Psoas muscle (tissue), 8 donors: Measurements from ENCODE around the gene ZNF341. TPM values are rescaled to one million over a fixed set of nuclear protein-coding genes. Genes with fewer than 3 reads are reported as not detected.

Experiments
- ATAC-seq, 4 donors: fragments of 200-7000 bp; cut with Tn5 transposase; one replicate each; pipeline ENCODE4 v1.9.1; 2020; ENCODE audit warnings: moderate library complexity in 3 of 4, mild to moderate bottlenecking in 2 of 4
- DNase-seq, 2 donors: peaks; one replicate each; pipeline ENCODE4 v3.0.0-alpha.2; 2020
- H3K27ac ChIP-seq: fragments of 200-600 bp; one replicate; pipeline ENCODE4 v1.8.0; 2022
- H3K27me3 ChIP-seq, 3 donors: fragments of 200-600 bp in 1 of 3; one replicate each; pipeline versions ENCODE4 v1.6.1 to v1.8.0; 2013 to 2022; ENCODE audit warnings: low read length in 2 of 3, mild to moderate bottlenecking in 2 of 3, moderate library complexity in 1 of 3; ENCODE audit not compliant: insufficient read depth in 3 of 3
- H3K36me3 ChIP-seq, 2 donors: fragments of 200-600 bp in 1 of 2; one replicate each; pipeline versions ENCODE4 v1.6.1 to v1.8.0; 2013 to 2022; ENCODE audit warnings: low read depth in 1 of 2, mild to moderate bottlenecking in 1 of 2, moderate library complexity in 1 of 2; ENCODE audit not compliant: insufficient read depth in 1 of 2
- H3K4me1 ChIP-seq: fragments of 200-600 bp; one replicate; pipeline ENCODE4 v1.8.0; 2022
- H3K4me3 ChIP-seq: fragments of 200-600 bp; one replicate; pipeline ENCODE4 v1.8.0; 2022; ENCODE audit warnings: mild to moderate bottlenecking
- H3K9me3 ChIP-seq: fragments of 200-600 bp; one replicate; pipeline ENCODE4 v1.8.0; 2022
- WGBS, 3 donors: extraction: QIAGEN DNeasy Blood & Tissue Kit; methylation state at CpG; one replicate each; pipeline versions ENCODE4 v1.1.6 to v1.1.7; 2013; 5-methylcytosine and 5-hydroxymethylcytosine counted together
- intact Hi-C, 2 donors: fragments of 100-400 bp; cut with DNase I; formaldehyde crosslinking; loops; one replicate each; pipeline versions ENCODE4 v1.11.0 to v1.14.2; 2022
- polyA plus RNA-seq, 3 donors: library from polyadenylated mRNA; stranded (reverse); fragments of 200-250 nt; gene quantifications; one replicate each; pipeline ENCODE4 v1.2.3, GENCODE V29; 2013
- total RNA-seq, 4 donors: library from RNA; stranded (reverse); fragmentation: NEBNext Ultra II Directional in 2 of 4; extraction: Animal tissue kit (Norgen Biotek cat#: 25700) in 2 of 4; gene quantifications; one replicate each; pipeline versions ENCODE4 v1.2.1 to v1.2.4, GENCODE V29; 2021 to 2023
- TF ChIP-seq, protein P1 (sequence below): fragments of 200-600 bp; IDR thresholded peaks from one replicate; pipeline ENCODE4 v1.8.0; 2022; ENCODE audit warnings: antibody characterized with exemption
- donor health status: healthy with polysubstance abuse.
- donor health status: DM: no; HTN: no; CAD: no; lungs with moderate emphysema.
- donor health status: Bipolar disorder and iron deficiency.
- donor health status: healthy.
- donor health status: DM: yes; HTN: yes; CAD: no.
- donor health status: DM: no; HTN: no; CAD: no.
- donor health status: DM: no; HTN: no; CAD: no.
- donor health status: DM: yes; HTN: yes; CAD: no.

Gene ZNF341
- total and polyA plus RNA-seq, 7 donors, result 1.3 to 3.0 (median 1.5) TPM

DNA sequence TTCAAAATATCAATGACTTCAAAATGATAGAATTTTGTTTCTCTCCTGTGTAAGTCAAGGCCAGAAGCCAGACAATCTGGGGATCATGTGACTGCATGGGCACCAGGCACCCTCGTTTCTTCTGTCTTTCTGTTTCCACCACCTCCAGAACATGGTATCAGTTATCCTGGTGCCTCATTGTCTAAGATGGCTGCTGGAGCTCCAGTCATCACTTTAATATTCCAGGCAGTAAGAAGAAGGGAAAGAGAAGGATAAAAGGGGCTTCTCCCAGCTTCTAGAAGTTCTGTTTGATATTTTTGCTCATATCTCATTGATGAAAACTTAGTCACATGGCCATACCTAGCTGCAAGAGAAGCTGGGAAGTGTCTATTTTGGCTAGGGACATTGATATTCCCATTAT lies 25.7 kb downstream of the ZNF341 start:
- WGBS, 3 donors, result 80 to 91% (median 81%) methylated on average over 1 of the region's 1 CpG
- H3K9me3 ChIP-seq, result peaks cover 11% of the 10 kb centered on the region
- no peaks in the 10 kb centered on the region for H3K27me3 ChIP-seq
- no peak overlapping the region for H3K27ac ChIP-seq
- no peak overlapping the region for H3K4me3 ChIP-seq
- TF ChIP-seq, protein P1, sequence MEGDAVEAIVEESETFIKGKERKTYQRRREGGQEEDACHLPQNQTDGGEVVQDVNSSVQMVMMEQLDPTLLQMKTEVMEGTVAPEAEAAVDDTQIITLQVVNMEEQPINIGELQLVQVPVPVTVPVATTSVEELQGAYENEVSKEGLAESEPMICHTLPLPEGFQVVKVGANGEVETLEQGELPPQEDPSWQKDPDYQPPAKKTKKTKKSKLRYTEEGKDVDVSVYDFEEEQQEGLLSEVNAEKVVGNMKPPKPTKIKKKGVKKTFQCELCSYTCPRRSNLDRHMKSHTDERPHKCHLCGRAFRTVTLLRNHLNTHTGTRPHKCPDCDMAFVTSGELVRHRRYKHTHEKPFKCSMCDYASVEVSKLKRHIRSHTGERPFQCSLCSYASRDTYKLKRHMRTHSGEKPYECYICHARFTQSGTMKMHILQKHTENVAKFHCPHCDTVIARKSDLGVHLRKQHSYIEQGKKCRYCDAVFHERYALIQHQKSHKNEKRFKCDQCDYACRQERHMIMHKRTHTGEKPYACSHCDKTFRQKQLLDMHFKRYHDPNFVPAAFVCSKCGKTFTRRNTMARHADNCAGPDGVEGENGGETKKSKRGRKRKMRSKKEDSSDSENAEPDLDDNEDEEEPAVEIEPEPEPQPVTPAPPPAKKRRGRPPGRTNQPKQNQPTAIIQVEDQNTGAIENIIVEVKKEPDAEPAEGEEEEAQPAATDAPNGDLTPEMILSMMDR, result no peak
- intact Hi-C loops, result no loop called here
- no peak for DNase-seq
- peaks cover 3 to 84% of the 10 kb centered on the region in 2 donors for H3K36me3 ChIP-seq
- no peak for ATAC-seq
- no peaks in the 10 kb centered on the region for H3K4me1 ChIP-seq

DNA sequence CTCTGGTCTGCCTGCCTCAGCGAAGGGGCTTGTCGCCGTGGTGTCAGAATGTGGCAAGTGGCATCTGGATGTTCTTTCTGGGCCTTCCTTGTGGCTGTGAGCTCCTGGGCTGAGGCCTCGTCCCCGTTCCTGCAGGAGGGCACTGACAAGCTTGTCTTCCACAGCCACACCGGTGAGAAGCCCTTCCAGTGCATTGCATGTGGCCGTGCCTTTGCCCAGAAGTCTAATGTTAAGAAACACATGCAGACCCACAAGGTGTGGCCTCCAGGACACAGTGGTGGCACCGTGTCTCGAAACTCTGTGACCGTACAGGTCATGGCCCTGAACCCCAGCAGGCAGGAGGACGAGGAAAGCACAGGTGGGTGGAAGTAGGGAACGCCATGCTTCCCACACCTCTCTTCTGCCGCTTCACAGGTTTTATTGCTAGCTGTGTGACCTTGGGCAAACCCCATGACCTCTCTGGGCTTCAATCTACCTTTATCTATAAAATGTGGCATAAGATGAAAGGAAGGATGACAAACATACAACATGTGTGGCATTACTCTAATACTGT lies 30.0 kb downstream of the ZNF341 start:
- Histone ChIP-seq H3K4me1 (no peaks in the 10 kb centered on the region), H3K4me3 (no peak overlapping the region), H3K9me3 (peaks cover 11% of the 10 kb centered on the region), H3K27me3 (no peaks in the 10 kb centered on the region), H3K27ac (no peak overlapping the region), H3K36me3 (peaks cover 0 to 71% of the 10 kb centered on the region in 2 donors)
- TF ChIP-seq, protein P1, result no peak
- 93 to 95% (median 95%) methylated on average over 13 of the region's 13 CpGs for WGBS, 3 donors
- ATAC-seq, result no peak
- DNase-seq, result no peak
- intact Hi-C loops, result no loop called here

DNA sequence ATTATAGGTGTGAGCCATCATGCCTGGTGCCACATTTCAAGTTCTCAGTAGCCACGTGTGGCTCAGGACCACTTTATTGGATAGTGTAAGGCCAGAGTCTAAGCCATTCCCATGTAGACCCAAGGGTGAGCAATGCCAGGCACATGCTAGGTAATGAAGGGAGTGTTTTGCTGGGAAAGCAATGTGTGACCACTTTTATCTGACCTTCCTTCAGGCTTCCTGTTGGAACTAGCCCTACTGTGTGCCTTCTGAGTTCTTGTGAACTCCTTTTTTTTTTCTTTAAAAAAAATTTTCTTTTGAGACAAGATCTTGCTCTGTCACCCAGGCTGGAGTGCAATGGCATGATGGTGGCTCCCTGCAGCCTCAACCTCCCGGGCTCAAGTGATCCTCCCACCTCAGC lies 33.3 kb downstream of the ZNF341 start:
- Histone ChIP-seq H3K9me3 (no peaks in the 10 kb centered on the region), H3K4me3 (no peak overlapping the region), H3K27me3 (no peaks in the 10 kb centered on the region), H3K4me1 (no peaks in the 10 kb centered on the region), H3K36me3 (peaks cover 0 to 64% of the 10 kb centered on the region in 2 donors), H3K27ac (no peak overlapping the region)
- DNase-seq (no peak), ATAC-seq (no peak)
- TF ChIP-seq, protein P1, result no peak
- WGBS, 3 donors, result 71 to 86% (median 81%) methylated on average over 2 of the region's 2 CpGs
- intact Hi-C loops, result no loop called here

DNA sequence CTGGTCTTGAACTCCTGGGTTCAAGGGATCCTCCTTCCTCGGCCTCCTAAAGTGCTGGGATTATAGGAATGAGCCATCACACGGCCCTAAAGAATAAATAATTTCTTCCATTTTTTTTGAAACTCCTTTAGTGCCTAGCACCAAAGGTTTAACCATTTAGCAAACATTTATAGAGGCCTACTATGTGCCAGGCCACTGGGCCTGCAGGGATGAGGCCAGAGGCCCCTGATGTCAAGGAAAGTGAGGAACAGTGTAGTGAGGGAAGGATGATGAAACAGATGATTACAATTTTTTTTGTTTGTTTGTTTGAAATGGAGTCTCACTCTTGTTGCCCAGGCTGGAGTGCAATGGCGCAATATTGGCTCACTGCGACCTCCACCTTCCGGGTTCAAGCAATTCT lies 33.8 kb downstream of the ZNF341 start:
- H3K4me3 ChIP-seq, result no peak overlapping the region
- H3K27me3 ChIP-seq, result no peaks in the 10 kb centered on the region
- DNase-seq (no peak), ATAC-seq (no peak)
- H3K9me3 ChIP-seq, result no peaks in the 10 kb centered on the region
- 97 to 100% (median 97%) methylated on average over 5 of the region's 5 CpGs for WGBS, 3 donors
- no peak overlapping the region for H3K27ac ChIP-seq
- no peaks in the 10 kb centered on the region for H3K4me1 ChIP-seq
- intact Hi-C loops, result no loop called here
- TF ChIP-seq, protein P1, result no peak
- H3K36me3 ChIP-seq, result peaks cover 0 to 60% of the 10 kb centered on the region in 2 donors

DNA sequence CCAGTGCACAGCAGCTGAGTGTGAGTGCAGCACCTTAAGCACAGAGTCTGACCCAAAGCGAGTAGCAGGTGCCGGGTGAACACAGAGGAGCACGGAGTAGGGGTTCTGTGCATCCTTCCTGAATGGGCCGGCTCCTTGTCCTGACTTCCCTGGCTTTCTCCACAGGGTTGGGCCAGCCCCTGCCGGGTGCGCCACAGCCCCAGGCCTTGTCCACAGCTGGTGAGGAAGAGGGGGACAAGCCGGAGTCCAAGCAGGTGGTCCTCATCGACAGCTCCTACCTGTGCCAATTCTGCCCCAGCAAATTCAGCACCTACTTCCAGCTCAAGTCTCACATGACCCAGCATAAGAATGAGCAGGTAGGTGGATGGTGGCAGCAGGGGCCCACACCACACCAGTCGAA lies 34.9 kb downstream of the ZNF341 start:
- intact Hi-C loops, result no loop called here
- WGBS, 3 donors, result 91 to 99% (median 94%) methylated on average over 9 of the region's 9 CpGs
- peaks cover 0 to 55% of the 10 kb centered on the region in 2 donors for H3K36me3 ChIP-seq
- no peaks in the 10 kb centered on the region for H3K4me1 ChIP-seq
- DNase-seq (no peak), ATAC-seq (no peak)
- no peaks in the 10 kb centered on the region for H3K27me3 ChIP-seq
- H3K4me3 ChIP-seq, result no peak overlapping the region
- no peaks in the 10 kb centered on the region for H3K9me3 ChIP-seq
- TF ChIP-seq, protein P1, result no peak
- no peak overlapping the region for H3K27ac ChIP-seq
